WTC11 (cell line): Measurements from ENCODE around the gene FER. TPM values are rescaled to one million over a fixed set of nuclear protein-coding genes. Genes with fewer than 3 reads are reported as not detected.
"Not testable (repeated sequence)": the region's sequence is repeated elsewhere in the genome, so short reads cannot be mapped to it uniquely, and the experiment has no call there.

Experiments
- ATAC-seq: fragments of 200-7000 bp; cut with Tn5 transposase; 2 replicates; pipeline ENCODE4 v1.10.0; 2021; ENCODE audit warnings: mild to moderate bottlenecking, moderate library complexity
- CTCF ChIA-PET: fragments of 300-600 bp; sonication (Branson Sonifier 250); formaldehyde crosslinking; loops from one replicate; lab custom pipeline; 2021; ENCODE audit warnings: antibody characterized with exemption; lab: Charles Lee
- POLR2A ChIA-PET: fragments of 350-600 bp; sonication (Branson Sonifier 250); formaldehyde crosslinking; loops from one replicate; lab custom pipeline; 2021; ENCODE audit warnings: antibody characterized with exemption; lab: Charles Lee
- DNase-seq: peaks from one replicate; pipeline ENCODE4 v3.0.0; 2021; ENCODE audit warnings: low spot score
- H3K27ac Mint-ChIP-seq: 2 replicates; pipeline ENCODE4 v1.8.0; 2021; ENCODE audit warnings: mixed read lengths
- H3K27me3 Mint-ChIP-seq: 2 replicates; pipeline ENCODE4 v1.8.0; 2021; ENCODE audit warnings: low read depth, mild to moderate bottlenecking, moderate library complexity, mixed read lengths
- H3K36me3 Mint-ChIP-seq: 2 replicates; pipeline ENCODE4 v1.8.0; 2021; ENCODE audit warnings: mixed read lengths
- H3K4me1 Mint-ChIP-seq: 2 replicates; pipeline ENCODE4 v1.8.0; 2022; ENCODE audit warnings: mixed read lengths
- H3K4me3 Mint-ChIP-seq: 2 replicates; pipeline ENCODE4 v1.8.0; 2021; ENCODE audit warnings: mild to moderate bottlenecking, moderate library complexity, mixed read lengths
- H3K9me3 Mint-ChIP-seq: 2 replicates; pipeline ENCODE4 v1.8.0; 2021; ENCODE audit warnings: mixed read lengths
- JUN ChIP-seq: sonication (generic); formaldehyde crosslinking; IDR thresholded peaks from 2 replicates; pipeline ENCODE4 v1.8.0; 2023; ENCODE audit warnings: mild to moderate bottlenecking, missing genetic modification reagents
- MXD4 ChIP-seq: fragments of 250-450 bp; sonication (Bioruptor Pico); IDR thresholded peaks from 2 replicates; pipeline ENCODE4 v1.8.0; 2021; ENCODE audit warnings: mild to moderate bottlenecking, moderate library complexity, borderline replicate concordance
- NFATC4 ChIP-seq: fragments of 250-450 bp; sonication (Bioruptor Pico); IDR thresholded peaks from 2 replicates; pipeline ENCODE4 v1.9.0; 2021; ENCODE audit warnings: mild to moderate bottlenecking
- NFE2L1 ChIP-seq: sonication (generic); formaldehyde crosslinking; IDR thresholded peaks from 2 replicates; pipeline ENCODE4 v1.8.1; 2023; ENCODE audit warnings: missing genetic modification reagents
- NFYB ChIP-seq: sonication (generic); formaldehyde crosslinking; conservative IDR thresholded peaks from 2 replicates; pipeline ENCODE4 v1.8.0; 2022; ENCODE audit warnings: low read depth, missing genetic modification reagents
- RORB ChIP-seq: fragments of 250-450 bp; sonication (Bioruptor Pico); IDR thresholded peaks from 2 replicates; pipeline ENCODE4 v1.9.0; 2021; ENCODE audit warnings: mild to moderate bottlenecking
- SMAD3 ChIP-seq: sonication (generic); formaldehyde crosslinking; IDR thresholded peaks from 2 replicates; pipeline ENCODE4 v1.8.0; 2022; ENCODE audit warnings: missing genetic modification reagents, mild to moderate bottlenecking, borderline replicate concordance
- ZNF138 ChIP-seq: sonication (generic); formaldehyde crosslinking; conservative IDR thresholded peaks from 2 replicates; pipeline ENCODE4 v1.8.1; 2022; ENCODE audit warnings: mild to moderate bottlenecking, moderate library complexity, missing genetic modification reagents
- ZNF219 ChIP-seq: sonication (generic); formaldehyde crosslinking; IDR thresholded peaks from 2 replicates; pipeline ENCODE4 v1.8.0; 2023; ENCODE audit warnings: missing genetic modification reagents, mild to moderate bottlenecking, borderline replicate concordance
- ZNF232 ChIP-seq: sonication (generic); formaldehyde crosslinking; IDR thresholded peaks from 2 replicates; pipeline ENCODE4 v1.8.0; 2022; ENCODE audit warnings: mild to moderate bottlenecking, missing genetic modification reagents
- total RNA-seq: library from RNA; stranded (reverse); gene quantifications from 3 replicates; pipeline ENCODE4 v1.2.3, GENCODE V29; 2021
- TF ChIP-seq, protein P1 (sequence below): sonication (generic); formaldehyde crosslinking; IDR thresholded peaks from 2 replicates; pipeline ENCODE4 v1.8.1; 2023; ENCODE audit warnings: mild to moderate bottlenecking, missing genetic modification reagents, borderline replicate concordance
- TF ChIP-seq, protein P2 (sequence below): sonication (generic); formaldehyde crosslinking; IDR thresholded peaks from 2 replicates; pipeline ENCODE4 v1.8.0; 2023; ENCODE audit warnings: missing genetic modification reagents
- TF ChIP-seq, protein P3 (sequence below): sonication (generic); formaldehyde crosslinking; IDR thresholded peaks from 2 replicates; pipeline ENCODE4 v1.8.0; 2022; ENCODE audit warnings: mild to moderate bottlenecking, missing genetic modification reagents
- TF ChIP-seq, protein P4 (sequence below): fragments of 250-450 bp; sonication (Bioruptor Pico); IDR thresholded peaks from 2 replicates; pipeline ENCODE4 v1.9.0; 2021; ENCODE audit warnings: mild to moderate bottlenecking

The FER gene
- total RNA-seq, 1 experiment from 2014 or later = 13.8 TPM

DNA sequence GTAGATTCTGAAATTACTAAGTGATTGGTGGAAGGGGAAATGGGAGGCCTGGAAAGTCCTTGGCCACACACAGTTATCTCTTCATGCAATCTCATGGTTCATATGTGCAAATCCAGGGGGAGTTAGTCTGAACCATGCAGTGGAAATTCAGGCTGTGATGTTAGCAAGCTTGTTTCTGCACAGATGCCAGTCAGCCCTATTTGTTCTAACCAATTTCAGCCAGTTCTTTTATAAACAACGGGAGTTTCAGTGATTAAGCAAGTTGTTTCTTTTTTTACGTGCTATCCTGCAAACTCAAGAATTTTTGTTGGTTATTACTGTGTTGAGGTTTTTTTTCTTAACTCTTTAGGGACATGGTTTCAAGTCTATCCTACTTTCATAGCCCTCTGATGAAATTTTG, 298.0 kb downstream of the FER start (continued):
- TF ChIP-seq, protein P1, sequence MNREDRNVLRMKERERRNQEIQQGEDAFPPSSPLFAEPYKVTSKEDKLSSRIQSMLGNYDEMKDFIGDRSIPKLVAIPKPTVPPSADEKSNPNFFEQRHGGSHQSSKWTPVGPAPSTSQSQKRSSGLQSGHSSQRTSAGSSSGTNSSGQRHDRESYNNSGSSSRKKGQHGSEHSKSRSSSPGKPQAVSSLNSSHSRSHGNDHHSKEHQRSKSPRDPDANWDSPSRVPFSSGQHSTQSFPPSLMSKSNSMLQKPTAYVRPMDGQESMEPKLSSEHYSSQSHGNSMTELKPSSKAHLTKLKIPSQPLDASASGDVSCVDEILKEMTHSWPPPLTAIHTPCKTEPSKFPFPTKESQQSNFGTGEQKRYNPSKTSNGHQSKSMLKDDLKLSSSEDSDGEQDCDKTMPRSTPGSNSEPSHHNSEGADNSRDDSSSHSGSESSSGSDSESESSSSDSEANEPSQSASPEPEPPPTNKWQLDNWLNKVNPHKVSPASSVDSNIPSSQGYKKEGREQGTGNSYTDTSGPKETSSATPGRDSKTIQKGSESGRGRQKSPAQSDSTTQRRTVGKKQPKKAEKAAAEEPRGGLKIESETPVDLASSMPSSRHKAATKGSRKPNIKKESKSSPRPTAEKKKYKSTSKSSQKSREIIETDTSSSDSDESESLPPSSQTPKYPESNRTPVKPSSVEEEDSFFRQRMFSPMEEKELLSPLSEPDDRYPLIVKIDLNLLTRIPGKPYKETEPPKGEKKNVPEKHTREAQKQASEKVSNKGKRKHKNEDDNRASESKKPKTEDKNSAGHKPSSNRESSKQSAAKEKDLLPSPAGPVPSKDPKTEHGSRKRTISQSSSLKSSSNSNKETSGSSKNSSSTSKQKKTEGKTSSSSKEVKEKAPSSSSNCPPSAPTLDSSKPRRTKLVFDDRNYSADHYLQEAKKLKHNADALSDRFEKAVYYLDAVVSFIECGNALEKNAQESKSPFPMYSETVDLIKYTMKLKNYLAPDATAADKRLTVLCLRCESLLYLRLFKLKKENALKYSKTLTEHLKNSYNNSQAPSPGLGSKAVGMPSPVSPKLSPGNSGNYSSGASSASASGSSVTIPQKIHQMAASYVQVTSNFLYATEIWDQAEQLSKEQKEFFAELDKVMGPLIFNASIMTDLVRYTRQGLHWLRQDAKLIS (CRISPR knock-in tag) = no peak
- TF ChIP-seq, all 79 proteins: peak for 0

DNA sequence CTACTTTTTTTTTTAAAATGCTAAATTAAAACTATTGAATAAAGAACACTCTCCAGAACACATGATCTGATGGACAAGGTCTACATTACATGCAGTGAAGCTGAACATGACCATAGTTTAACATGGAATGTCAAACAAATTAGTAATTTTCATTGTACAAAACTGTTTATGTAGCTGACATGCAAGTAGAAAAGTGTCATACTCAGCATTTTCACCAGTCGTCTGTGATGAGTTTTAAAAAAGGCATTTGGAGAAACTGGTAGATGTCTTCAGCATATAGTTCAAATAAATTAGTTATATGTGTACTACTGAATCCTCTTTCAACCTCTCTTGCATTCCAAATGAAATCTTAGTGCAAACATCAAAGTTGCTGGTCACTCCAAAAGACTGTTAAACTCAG, 301.9 kb downstream of the FER start:
- DNase-seq = no peak
- peaks cover 4% of the 10 kb centered on the region; the same call in 1 of the 2 replicates for H3K9me3 Mint-ChIP-seq
- H3K36me3 Mint-ChIP-seq = peaks cover 5% of the 10 kb centered on the region; the same call in 1 of the 2 replicates
- H3K4me1 Mint-ChIP-seq = no peaks in the 10 kb centered on the region
- TF ChIP-seq ZNF232 = no peak
- ATAC-seq = no peak
- H3K27ac Mint-ChIP-seq = no peak overlapping the region
- ChIA-PET CTCF (no interaction called here), POLR2A (no interaction called here)
- H3K4me3 Mint-ChIP-seq = no peak overlapping the region
- no peaks in the 10 kb centered on the region for H3K27me3 Mint-ChIP-seq

DNA sequence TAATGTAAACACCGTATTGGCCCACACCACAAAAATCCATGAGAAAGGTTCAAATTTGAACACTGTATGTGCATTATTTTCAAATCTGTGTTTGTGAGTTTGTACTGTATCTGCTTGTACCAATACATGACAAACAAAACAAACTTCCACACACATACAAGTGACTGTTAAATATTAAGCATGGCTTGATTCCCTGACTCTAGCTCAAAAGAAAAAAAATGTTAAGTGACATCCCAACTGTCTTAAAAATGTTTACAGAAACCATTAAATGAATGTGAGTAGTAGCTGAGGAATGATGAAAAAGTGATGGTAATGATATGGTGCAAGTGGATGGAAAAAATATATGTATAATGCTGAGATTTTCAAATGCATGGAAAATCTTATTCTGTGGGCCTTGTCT, 302.6 kb downstream of the FER start:
- not testable (repeated sequence) for H3K4me3 Mint-ChIP-seq, ATAC-seq

DNA sequence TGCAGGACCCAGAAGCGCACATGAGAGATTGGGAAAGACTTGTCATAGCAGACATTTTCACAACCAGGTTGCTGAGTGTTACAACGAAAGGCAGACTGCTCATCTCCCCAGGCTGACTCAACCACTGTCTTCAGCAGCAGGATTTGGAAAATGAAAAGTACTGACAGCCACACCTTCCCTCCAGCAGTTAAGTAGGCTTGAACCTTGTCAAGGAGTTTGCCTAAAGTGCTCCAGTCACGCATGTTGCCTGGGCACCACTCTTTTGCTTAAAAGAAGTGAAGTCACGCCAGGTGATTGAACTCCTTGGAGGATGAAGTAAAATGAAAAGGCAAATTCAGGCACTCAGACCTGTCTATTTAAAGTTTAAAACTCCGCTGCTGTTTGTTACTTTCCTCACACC, 304.5 kb downstream of the FER start:
- DNase-seq, CTCF ChIA-PET, H3K36me3 Mint-ChIP-seq, H3K4me1 Mint-ChIP-seq, H3K27me3 Mint-ChIP-seq, H3K9me3 Mint-ChIP-seq, H3K4me3 Mint-ChIP-seq, ATAC-seq, H3K27ac Mint-ChIP-seq, POLR2A ChIA-PET: not testable (repeated sequence)

More for the DNA sequence above, 302.6 kb downstream of the FER start:
- H3K36me3 Mint-ChIP-seq, H3K4me1 Mint-ChIP-seq, POLR2A ChIA-PET, H3K27me3 Mint-ChIP-seq, CTCF ChIA-PET, DNase-seq, H3K27ac Mint-ChIP-seq, H3K9me3 Mint-ChIP-seq: not testable (repeated sequence)

DNA sequence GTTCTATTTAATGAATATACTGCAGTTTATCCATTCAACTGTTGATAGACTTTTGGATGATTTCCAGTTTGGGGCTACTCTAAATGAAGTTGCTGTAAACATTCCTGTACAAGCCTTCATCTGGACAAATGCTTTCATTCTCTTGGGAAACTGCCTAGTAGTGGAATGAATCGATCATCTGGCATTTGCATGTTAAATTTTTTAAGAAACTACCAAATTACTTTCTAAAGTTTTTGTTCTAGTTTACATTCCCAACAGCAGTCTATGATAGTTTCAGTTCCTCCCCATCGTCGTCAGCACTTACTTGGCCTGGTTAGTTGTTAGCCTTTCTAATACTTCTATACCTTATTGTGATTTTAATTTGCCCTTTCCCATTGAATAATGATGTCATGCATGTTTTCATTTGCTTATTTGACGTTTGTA, 306.3 kb downstream of the FER start:
- Mint-ChIP-seq H3K36me3 (peaks cover 5% of the 10 kb centered on the region; the same call in 1 of the 2 replicates), H3K27ac (no peak overlapping the region), H3K27me3 (no peaks in the 10 kb centered on the region), H3K4me1 (no peaks in the 10 kb centered on the region), H3K9me3 (peaks cover 4% of the 10 kb centered on the region), H3K4me3 (no peak overlapping the region)
- POLR2A ChIA-PET = no interaction called here
- CTCF ChIA-PET = no interaction called here
- ATAC-seq (no peak), DNase-seq (no peak)
- TF ChIP-seq NFE2L1 (no peak), RORB (no peak), MXD4 (CRISPR knock-in tag) (no peak), ZNF219 (CRISPR knock-in tag) (no peak), NFYB (CRISPR knock-in tag) (no peak), SMAD3 (CRISPR knock-in tag) (no peak)
- TF ChIP-seq, protein P2, sequence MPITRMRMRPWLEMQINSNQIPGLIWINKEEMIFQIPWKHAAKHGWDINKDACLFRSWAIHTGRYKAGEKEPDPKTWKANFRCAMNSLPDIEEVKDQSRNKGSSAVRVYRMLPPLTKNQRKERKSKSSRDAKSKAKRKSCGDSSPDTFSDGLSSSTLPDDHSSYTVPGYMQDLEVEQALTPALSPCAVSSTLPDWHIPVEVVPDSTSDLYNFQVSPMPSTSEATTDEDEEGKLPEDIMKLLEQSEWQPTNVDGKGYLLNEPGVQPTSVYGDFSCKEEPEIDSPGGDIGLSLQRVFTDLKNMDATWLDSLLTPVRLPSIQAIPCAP (CRISPR knock-in tag) = no peak

DNA sequence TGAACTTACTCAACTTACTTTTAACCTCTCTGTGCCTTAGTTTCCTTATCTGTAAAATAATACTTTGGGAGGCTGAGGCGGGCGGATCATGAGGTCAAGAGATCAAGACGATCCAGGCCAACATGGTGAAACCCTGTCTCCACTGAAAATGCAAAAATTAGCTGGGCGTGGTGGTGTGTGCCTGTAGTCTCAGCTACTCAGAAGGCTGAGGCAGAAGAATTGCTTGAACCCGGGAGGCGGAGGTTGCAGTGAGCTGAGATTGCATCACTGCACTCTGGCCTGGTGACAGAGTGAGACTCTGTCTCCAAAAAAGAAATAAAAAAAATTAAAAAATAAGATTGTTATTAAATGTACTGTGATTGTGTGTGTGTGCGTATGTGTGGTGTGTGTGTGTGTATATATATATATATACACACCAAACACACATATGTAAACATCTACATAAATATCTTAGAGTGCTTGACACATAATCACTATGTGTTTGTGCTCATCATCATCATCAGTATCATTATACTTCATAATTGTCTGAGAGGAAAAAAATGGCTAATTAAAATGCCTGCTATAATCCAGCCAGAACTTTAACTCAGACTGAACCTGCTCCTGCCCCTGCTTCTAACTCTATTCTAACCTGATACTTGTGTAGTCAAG, 312.8 kb downstream of the FER start:
- Mint-ChIP-seq H3K36me3 (no peaks in the 10 kb centered on the region), H3K4me3 (no peak overlapping the region), H3K27me3 (no peaks in the 10 kb centered on the region), H3K27ac (no peak overlapping the region), H3K4me1 (no peaks in the 10 kb centered on the region), H3K9me3 (no peaks in the 10 kb centered on the region; the same call in 1 of the 2 replicates)
- DNase-seq (no peak), ATAC-seq (no peak)
- POLR2A ChIA-PET = no interaction called here
- CTCF ChIA-PET = no interaction called here
- TF ChIP-seq NFE2L1 = no peak
- TF ChIP-seq, protein P3, sequence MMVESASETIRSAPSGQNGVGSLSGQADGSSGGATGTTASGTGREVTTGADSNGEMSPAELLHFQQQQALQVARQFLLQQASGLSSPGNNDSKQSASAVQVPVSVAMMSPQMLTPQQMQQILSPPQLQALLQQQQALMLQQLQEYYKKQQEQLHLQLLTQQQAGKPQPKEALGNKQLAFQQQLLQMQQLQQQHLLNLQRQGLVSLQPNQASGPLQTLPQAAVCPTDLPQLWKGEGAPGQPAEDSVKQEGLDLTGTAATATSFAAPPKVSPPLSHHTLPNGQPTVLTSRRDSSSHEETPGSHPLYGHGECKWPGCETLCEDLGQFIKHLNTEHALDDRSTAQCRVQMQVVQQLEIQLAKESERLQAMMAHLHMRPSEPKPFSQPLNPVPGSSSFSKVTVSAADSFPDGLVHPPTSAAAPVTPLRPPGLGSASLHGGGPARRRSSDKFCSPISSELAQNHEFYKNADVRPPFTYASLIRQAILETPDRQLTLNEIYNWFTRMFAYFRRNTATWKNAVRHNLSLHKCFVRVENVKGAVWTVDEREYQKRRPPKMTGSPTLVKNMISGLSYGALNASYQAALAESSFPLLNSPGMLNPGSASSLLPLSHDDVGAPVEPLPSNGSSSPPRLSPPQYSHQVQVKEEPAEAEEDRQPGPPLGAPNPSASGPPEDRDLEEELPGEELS (CRISPR knock-in tag) = no peak
- TF ChIP-seq ZNF138 (CRISPR knock-in tag) = no peak
- TF ChIP-seq JUN (CRISPR knock-in tag) = no peak
- TF ChIP-seq, protein P4, sequence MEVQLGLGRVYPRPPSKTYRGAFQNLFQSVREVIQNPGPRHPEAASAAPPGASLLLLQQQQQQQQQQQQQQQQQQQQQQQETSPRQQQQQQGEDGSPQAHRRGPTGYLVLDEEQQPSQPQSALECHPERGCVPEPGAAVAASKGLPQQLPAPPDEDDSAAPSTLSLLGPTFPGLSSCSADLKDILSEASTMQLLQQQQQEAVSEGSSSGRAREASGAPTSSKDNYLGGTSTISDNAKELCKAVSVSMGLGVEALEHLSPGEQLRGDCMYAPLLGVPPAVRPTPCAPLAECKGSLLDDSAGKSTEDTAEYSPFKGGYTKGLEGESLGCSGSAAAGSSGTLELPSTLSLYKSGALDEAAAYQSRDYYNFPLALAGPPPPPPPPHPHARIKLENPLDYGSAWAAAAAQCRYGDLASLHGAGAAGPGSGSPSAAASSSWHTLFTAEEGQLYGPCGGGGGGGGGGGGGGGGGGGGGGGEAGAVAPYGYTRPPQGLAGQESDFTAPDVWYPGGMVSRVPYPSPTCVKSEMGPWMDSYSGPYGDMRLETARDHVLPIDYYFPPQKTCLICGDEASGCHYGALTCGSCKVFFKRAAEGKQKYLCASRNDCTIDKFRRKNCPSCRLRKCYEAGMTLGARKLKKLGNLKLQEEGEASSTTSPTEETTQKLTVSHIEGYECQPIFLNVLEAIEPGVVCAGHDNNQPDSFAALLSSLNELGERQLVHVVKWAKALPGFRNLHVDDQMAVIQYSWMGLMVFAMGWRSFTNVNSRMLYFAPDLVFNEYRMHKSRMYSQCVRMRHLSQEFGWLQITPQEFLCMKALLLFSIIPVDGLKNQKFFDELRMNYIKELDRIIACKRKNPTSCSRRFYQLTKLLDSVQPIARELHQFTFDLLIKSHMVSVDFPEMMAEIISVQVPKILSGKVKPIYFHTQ (CRISPR knock-in tag) = no peak
- TF ChIP-seq NFATC4 (CRISPR knock-in tag) = no peak
